T-helper 9 cell (primary cell): ENCODE results near the gene SLC35A4.

ENCODE experiments used
- DNase-seq: peaks from one replicate; pipeline ENCODE4 v3.0.0-alpha.2; 2020
- total RNA-seq, 2 donors: gene quantifications; one replicate each; lab custom pipeline; 2026; lab: John Stamatoyannopoulos, UW

Gene SLC35A4, protein sequence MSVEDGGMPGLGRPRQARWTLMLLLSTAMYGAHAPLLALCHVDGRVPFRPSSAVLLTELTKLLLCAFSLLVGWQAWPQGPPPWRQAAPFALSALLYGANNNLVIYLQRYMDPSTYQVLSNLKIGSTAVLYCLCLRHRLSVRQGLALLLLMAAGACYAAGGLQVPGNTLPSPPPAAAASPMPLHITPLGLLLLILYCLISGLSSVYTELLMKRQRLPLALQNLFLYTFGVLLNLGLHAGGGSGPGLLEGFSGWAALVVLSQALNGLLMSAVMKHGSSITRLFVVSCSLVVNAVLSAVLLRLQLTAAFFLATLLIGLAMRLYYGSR
- 16.7 to 48.7 reads per million in 2 donors for total RNA-seq

DNA sequence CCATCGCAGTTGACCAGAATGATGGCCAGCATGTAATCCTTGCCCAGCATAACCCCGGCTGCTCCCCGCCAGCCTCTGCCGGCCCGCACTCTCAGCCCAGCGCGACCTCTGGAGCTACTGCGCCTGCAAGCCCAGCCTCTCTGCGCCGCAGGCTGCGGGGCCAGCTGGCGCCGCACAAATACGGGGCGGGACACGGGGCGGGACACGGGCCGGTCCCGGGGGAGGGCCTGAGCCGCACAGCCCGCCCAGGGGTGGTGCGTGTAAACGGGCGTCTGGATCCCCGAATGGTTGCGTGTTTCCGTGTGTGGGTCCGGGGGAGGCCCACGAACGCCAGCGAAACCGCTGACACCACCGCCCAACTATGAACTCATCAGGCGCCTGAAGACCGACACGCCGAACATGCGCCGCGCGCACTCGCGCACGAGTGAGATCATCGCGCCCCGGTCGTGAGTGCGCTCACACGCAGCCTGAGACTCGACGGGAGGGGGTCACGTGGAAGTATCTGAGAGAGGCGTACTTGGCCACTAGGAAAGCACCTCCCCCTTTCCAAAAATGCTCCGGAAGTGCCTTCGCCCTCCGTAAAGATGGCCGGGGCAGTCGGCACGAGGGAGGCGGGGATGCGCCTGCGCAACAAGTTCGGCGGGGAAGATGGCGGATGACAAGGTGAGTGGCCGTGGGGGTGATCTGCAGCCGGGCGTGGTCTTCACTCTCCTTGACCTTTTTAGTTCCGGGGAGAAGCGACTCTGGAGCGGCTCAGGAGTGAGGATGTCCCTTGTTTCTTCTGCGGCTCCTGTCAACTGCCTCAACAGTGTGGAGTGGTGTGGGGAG is at the start of gene SLC35A4, which contains the start of gene APBB3:
Gene SLC35A4, plus strand, starts transcription at position 633 of the 828 bp plus-strand sequence. CDS start 2,342 bp downstream, outside the sequence.
Gene APBB3, minus strand, starts transcription at position 403 of the 828 bp plus-strand sequence. Its CDS starts 353 bp downstream, at position 50.
- peak; percentile 93 for DNase-seq

DNA sequence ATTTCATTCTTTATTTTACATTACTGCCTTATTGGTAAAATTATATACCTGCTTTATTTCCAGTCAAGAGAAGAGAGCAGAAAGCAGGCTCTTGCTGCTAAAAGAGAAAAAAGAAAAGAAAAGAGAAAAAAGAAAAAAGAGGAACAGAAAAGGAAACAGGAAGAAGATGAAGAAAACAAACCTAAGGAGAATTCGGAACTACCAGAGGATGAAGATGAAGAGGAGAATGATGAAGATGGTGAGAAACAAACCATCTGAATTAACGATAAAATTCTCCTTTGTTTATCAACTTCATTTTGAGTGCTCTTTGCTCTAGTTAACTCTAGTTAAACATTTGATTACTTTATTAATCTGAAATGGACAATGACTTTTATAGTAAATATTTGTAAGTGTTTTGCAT is 40.6 kb upstream of the SLC35A4 start:
- DNase-seq = no peak

DNA sequence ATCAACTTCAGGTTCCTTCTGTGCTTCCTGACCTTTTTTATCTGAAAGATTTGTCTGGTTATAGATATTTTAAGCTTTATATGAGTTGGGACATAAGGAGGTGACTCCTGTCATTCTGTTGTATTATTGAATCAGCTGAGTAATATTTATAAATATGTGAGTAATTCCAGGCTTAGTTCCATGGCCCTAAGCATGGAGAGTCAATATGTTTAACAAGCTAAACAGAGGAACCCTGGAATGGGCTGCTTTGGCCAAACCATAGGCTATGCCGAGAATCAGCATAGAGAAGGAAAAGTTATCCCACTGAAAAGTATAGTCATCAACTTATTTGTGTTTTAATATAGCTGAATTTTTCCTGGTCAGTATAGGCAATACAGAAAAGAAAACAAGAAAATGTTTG is 24.4 kb upstream of the SLC35A4 start:
- DNase-seq = no peak

DNA sequence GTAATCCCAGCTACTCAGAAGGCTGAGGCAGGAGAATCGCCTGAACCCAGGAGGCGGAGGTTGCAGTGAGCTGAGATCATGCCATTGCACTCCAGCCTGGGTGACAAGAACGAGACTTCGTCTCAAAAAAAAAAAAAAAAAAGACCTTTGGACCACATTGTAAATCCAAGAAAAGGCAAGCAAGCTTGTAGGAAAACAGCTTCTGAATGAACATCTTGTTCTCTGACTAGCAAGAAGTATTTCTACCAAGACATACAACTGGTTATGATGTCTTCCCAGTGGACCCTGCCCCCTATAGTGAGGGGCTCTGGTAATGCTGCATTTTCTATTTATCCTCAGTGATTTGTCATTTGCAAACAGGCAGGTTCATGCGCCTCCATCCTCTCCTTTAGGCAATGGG is 21.7 kb upstream of the SLC35A4 start:
- no peak for DNase-seq

DNA sequence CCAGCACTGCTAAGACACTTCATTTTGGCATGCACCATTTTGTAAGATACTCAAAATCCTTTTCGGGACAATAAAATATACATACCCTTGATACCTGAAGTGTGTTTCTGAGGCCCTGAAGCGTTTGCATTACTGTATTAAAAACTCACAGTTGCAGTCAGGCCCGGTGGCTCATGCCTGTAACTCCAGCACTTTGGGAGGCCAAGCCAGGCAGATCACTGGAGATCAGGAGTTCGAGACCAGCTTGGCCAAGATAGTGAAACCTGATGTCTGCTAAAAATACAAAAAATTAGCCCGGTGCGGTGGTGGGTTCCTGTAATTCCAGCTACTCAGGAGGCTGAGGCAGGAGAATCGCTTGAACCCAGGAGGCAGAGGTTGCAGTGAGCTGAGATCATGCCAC is 19.6 kb upstream of the SLC35A4 start:
- no peak for DNase-seq

DNA sequence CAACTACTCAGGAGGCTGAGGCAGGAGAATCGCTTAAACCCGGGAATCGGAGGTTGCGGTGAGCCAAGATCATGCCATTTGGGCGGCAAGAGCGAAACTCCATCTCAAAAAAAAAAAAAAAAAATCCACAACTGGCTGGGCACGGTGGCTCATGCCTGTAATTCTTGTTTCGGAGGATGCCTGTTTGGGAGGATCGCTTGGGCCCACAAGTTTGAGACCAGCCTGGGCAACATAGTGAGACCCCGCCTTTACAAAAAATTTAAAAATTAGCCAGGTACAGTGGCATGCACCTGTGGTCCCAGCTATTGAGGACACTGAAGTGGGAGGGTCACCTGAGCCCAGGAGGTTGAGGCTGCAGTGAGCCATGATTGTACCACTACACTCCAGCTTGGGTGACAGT is 19.0 kb upstream of the SLC35A4 start:
- DNase-seq = no peak

DNA sequence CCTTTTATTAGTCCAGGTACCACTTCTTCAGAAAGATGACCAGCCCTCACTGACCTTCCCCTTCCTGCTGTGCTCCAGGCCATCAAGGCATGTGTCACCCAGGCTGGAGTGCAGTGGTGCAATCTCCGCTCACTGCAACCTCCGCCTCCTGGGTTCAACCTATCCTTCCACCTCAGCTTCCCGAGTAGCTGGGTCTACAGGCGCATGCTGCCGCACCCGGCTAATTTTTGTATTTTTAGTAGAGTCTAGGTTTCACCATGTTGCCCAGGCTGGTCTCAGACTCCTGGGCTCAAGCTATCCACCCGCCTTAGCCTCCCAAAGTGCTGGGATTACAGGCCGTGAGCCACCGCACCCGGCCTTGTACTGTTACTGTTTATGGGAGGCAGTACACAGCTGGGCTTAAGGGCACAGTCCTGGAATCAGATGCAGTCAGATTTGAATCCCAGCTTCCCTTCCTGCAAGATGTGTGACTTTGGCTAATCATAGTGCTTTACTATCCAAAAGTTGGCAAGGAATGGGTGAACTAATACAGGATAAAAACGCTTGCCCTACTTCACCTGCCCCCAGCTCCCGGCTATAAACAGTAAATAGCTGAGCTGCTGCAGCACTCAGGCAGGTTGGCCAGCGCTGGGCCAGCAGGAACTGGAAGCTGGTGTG is 17.6 kb upstream of the SLC35A4 start:
- DNase-seq = no peak

DNA sequence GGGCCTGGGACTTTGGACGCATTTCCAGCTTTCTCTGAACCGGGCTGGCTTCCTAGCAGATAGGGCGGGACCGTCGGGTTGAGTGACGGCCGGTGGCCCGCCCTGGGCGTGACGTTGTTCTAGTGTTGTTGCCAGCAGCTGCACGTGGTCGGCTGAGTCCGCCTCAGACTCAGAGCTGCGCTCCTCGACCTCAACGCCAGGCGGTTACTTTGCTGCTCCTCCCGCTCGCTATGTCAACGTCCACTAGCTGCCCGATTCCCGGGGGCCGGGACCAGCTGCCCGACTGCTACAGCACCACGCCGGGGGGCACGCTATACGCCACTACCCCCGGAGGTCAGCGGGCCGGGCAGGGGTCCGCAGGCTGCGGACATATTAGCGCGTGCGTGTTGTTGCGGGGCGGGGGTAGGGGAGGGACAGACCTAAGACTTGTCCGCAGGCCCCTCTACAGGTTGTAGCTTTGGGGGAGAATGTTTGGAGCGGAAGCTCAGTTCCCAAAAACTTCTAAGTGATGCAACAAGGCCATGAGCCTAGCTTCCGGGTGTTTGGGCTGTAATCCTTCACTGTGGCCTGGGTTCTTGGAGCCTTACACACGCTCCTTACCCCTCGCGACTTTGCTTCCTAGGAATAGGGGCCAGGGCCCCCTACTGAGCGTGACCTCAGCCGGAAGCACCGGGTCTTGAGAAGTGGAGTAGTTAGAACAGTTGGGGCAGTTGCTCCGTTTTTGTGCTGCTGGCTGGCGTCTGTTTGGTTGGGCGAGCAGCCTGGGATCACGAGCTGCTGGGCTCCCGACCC is 16.9 kb upstream of the SLC35A4 start, which contains the start of gene EIF4EBP3:
Gene EIF4EBP3, plus strand, starts transcription at position 155 of the 792 bp plus-strand sequence. Its CDS starts 76 bp downstream, at position 231.
- DNase-seq = peak; percentile 82

DNA sequence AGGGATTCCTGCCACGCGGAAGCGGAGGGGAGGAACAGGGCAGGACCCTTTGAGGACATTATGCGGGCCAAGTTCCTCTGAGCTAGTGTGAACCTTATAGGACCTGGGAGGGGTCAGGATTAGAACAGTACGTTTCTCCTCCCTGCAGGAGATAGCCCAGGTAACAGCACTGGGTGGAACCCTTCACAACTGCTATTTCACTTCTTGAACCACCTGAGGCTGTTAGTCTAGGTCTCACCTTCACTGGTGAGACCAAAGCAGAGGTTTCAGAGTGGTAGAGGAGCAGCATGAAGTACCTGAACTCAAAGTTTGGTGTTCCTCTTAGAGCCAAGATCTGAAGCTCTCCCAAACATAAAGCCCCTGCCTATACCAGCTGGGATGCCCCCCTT is 16.3 kb upstream of the SLC35A4 start:
- DNase-seq = no peak

DNA sequence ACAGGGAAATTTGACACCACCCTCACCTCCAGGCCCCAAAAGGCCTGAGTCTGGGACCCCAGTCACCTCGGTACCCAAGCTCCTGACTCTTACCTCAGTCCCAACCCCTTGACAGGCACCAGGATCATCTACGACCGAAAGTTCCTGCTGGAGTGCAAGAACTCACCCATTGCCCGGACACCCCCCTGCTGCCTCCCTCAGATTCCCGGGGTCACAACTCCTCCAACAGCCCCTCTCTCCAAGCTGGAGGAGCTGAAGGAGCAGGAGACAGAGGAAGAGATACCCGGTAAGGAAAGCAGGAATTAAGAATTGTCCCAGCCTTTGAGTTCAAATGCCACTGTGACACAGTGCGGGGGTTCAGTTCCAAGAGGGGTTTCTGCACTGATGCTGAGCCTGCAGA is 15.8 kb upstream of the SLC35A4 start:
- no peak for DNase-seq

DNA sequence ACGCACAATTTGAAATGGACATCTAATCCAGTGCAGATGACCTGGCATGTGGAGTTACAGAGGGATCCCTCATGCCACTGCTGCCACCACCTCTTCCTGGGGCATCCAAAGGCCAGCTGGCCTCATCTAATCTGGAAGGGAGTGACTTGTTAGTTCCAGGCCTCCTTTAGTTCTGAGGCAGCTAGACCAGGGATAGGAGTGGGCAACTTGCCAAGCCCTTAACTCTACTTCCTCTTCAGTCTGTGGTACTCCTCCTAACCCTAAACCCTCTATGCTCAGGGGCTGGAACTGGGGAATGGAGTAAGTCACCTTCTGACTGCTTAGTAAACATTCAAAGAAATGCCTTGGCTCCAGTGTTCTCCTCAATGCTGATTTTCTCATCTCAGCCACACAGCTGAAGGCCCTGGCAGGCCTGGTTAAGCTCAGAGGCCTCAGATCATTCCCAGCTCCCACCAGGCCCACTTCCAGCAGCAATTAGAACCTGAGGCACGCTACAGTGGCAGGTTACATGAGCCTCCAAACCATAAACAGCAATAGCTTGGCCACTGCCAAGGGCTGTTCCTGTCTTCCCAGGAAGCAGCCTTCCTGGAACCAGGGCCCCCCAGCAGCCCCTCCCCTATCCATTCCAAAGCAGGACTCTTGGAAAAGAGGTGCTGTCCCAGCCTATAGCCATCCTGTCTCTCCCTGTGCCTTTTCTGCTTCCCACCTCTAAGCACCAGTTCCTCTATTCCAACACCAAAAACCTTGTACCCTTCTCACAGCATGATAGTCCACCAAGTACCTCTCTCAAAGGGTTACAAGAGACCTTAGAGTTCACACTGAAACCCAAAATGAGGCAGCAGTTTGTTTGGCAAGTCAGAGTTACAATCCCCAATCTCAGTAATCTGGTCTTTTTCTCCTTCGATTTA is 15.1 kb upstream of the SLC35A4 start:
- no peak for DNase-seq

DNA sequence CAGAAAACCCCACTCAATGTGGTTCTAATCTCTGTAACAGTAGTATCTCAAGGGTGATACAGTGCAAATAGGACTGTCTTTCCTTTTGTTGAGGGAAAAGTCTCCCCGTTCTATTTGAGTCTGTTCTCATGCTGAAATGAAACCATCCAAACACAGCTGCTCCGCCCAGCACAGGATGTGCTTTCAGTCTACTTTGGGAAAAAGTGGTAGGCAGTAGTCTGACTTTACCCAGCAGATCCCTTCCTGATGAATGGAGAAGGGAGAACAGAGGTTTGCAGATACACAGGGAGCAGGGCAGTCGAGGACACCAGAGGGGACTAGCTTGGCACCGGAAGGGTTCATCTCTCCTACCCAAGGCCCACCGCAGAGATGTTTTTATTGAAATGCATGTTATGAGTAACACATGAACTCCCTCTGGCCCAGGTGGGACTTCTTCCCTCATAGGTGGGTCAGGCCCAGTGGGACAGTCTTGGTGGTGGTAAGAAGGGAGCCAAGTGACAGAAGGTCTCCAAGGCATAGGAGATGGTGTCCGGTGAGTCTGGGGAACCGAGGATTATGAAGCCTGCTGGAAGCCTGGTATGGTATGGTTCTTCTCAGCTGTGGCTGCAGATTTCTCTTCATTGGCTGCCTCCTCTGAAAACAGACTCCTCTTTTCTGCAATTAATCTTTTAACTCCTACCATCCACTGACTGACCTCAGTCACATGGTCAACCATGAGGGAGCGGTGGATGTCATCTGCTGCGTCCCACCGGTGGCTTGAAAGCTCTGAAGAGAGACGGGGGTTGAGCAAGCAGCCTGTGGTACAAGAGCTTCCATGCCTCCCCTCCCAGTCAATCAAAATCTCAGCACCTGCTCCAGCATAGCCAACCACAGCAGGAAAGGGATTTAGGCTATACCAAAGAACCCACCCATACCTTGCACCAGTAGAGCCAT is 14.2 kb upstream of the SLC35A4 start:
- no peak for DNase-seq

DNA sequence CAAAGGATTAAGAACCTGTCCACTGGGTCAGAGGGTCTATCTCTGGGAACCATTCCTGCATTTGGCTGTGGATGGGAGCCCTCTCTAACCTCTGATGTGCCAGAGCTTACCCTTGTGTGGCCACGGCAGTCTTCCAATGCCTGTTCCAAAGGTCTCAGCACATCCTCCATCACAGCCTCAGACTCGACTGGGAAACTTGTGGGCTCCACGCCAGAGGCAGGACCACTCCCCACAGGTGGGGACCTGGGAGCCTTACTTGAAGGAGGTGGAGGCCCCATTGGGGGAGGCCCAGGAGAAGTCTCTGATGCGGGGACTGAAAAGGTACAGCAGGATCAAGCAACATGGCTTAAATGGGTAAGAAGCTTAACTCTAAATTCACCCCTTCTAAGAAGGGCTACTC is 12.8 kb upstream of the SLC35A4 start:
- no peak for DNase-seq

DNA sequence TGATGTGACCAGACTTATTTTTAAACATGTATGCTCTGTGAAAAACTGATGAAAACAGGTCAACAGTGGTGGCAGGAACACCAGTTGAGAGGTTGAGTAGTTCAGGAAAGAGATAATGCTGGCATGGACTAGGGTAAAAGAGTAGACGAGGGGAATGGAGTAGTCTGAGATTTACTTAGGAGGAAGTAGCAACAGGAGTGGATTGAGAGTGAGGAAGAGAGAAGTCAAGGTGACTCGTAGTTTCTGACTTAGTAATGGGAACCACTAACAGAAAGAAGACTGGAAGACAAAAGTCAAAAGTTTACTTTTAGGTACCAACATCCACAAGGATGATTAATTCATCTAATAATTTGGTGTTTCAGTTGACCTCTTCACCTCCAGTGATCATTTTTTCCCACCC is 11.0 kb upstream of the SLC35A4 start:
- no peak for DNase-seq

DNA sequence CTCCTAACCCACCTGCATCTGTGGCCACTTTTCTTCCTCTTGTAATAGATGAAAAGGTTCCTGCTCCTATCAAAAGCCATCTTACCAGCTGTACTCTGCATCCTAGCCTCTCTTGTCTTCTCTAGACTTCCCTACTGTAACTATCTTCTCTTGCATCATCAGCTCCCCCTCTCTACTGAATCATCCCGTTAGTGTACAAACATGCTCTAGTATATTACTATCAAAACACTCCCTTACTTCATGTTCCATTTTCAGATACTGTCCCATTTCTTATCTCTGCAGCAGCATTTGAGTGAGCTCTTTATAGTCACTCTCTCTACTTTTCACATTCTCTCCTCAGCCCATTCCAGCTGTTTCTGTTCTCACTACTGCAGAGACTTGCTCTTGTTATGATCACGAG is 10.2 kb upstream of the SLC35A4 start:
- DNase-seq = no peak

DNA sequence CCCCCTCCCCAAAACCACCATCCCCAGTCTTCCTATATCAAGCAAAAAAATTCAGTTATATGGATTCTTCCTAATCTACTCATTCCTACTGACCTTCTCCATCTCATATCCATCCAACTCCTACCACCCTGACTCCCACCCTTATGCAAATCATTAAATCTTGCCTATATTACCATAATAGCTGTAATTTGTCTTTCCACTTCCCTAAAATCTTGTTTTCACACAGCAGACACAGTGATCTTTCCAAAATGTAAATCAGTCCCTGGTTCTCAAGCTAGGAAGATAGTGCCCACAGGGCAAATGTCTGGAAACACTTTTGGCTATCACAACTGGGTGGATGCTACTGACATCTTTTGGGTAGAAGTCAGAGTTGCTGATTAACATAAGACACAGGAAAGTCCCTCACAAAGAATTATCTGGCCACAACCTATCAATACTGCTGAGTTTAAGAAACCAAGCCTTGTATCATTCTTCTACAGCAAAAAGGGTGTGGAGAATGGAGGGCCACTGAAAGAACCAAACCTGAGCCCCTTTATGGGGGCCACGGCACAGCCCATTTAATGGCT is 8.8 kb upstream of the SLC35A4 start:
- no peak for DNase-seq

DNA sequence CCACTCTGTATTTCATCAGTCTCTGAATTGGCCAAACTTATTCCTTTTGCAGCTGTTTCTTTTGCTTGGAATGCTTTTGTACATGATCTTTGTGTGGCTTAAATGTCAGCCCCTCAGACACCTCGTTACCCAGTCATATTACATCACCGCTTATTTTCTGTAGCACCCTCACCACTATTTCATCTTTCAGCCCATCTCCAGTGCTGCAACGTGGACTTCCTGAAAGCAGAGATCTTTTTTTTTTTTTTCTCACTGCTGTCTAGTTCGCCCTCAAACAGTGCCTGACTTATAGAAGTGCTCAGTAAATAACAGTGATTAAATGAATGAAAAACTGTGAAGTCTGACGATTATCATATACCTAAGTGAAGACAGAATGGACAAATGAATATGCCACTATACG is 8.2 kb upstream of the SLC35A4 start:
- DNase-seq = no peak

DNA sequence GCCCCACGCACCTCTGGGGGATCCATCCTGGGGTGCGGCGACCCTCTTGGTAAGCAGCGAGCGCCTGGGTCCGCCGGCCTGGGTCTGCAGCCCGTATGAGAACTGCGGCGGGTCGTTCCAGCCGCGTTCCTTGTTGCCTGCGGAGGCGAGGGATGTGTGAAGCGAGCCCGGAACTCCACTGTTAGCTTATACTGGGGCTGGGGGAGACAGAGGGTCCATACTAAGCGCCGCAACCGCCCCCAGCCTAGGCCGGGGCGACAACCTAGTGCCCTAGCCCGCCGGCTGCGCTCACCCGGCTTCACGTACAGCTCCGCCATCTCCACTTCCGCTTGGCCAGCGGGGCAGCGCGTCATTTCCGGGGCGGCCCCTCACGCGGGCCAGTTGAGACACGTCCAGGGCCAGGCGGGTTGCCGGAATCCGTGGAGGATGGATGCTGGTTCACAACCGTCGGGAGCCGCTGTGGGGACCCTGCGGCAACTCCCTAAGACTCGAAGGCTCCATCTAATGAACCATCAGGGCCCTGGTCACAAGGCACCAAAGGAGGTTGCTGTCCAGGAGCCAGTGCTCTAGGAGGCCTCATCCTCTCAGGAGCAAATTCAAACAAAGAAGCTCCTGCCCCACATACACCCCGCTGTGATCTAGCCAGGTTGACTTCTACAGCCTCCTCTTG is 7.4 kb upstream of the SLC35A4 start, which contains the start of gene SRA1:
Gene SRA1, minus strand, starts transcription at position 338 of the 670 bp plus-strand sequence. Its CDS starts 21 bp downstream, at position 317.
- peak; percentile 74 for DNase-seq

DNA sequence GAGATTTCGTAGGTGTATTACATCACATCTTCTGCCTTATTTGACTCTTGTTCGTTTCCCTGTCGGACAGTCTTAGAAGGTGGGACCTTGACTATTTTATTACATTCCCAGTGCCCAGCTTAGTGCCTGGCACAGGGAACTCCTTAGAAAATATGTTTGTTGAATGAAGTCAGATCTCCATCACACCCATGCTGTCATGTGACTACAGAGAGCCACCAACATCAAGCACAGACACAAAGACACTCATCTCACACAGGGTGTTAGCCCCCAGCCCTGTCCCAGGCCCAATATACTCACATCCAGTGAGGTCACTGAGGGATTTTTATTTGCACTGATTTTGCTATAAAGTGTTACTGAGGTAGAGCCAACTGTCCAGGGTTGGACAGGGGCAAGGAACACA is 6.7 kb upstream of the SLC35A4 start:
- DNase-seq = no peak
